SK-N-SH (cell line): Measurements from ENCODE around the gene MRPL57. TPM values are rescaled to one million over a fixed set of nuclear protein-coding genes. Genes with fewer than 3 reads are reported as not detected.

ENCODE experiments used
- CTCF ChIA-PET: fragments of 300-600, 350-600 bp; formaldehyde crosslinking; extraction: SDS; loops from one replicate; lab custom pipeline; 2021; lab: Yijun Ruan, JAX
- POLR2A ChIA-PET: fragments of 350-600 bp; sonication (Branson Sonifier 250); formaldehyde crosslinking; extraction: SDS; loops from one replicate; lab custom pipeline; 2020; ENCODE audit warnings: antibody characterized with exemption, inconsistent platforms; lab: Yijun Ruan, JAX
- DNase-seq: peaks from one replicate; pipeline ENCODE4 v3.0.0; 2012
- H2AFZ ChIP-seq: fragments of 200-600 bp; sonication (generic); 2 replicates; pipeline ENCODE4 v1.8.1; 2016; ENCODE audit warnings: antibody characterized with exemption, mild to moderate bottlenecking, low read depth
- H3F3A ChIP-seq: fragments of 200-600 bp; sonication (generic); replicated peaks from 2 replicates; pipeline ENCODE3; 2016; ENCODE audit warnings: antibody characterized with exemption, mild to moderate bottlenecking; ENCODE audit not compliant: insufficient read depth
- H3K27ac ChIP-seq, 2 experiments: fragments of 200-500 bp in 1 of 2; fragments of 200-600 bp in 1 of 2; sonication (Bioruptor generic) in 1 of 2; sonication (generic), shearing (Covaris generic) in 1 of 2; 2 replicates each; pipeline versions ENCODE4 v1.5.1 to v1.6.1; 2014 to 2016; ENCODE audit warnings: low read depth in 2 of 2, inconsistent platforms in 1 of 2, low read length in 1 of 2, mild to moderate bottlenecking in 1 of 2, mixed read lengths in 1 of 2
- H3K27me3 ChIP-seq: fragments of 200-600 bp; sonication (generic), shearing (Covaris generic); 2 replicates; pipeline ENCODE4 v1.6.1; 2016; ENCODE audit warnings: mixed run types; ENCODE audit not compliant: insufficient read depth
- H3K36me3 ChIP-seq, 2 experiments: fragments of 200-500 bp in 1 of 2; fragments of 200-600 bp in 1 of 2; sonication (Bioruptor generic) in 1 of 2; sonication (generic) in 1 of 2; replicated peaks in 1 of 2; 2 replicates each; pipeline versions ENCODE3 to v1.5.1; 2014 to 2016; ENCODE audit warnings: low read length in 1 of 2, mild to moderate bottlenecking in 1 of 2; ENCODE audit not compliant: insufficient read depth in 2 of 2, control insufficient read depth in 1 of 2
- H3K4me1 ChIP-seq, 2 experiments: fragments of 200-500 bp in 1 of 2; fragments of 200-600 bp in 1 of 2; sonication (Bioruptor generic) in 1 of 2; sonication (generic), shearing (Covaris generic) in 1 of 2; 2 replicates each; pipeline versions ENCODE4 v1.5.1 to v1.6.1; 2014 to 2016; ENCODE audit warnings: low read depth in 1 of 2, low read length in 1 of 2, mixed run types in 1 of 2; ENCODE audit not compliant: insufficient read depth in 2 of 2, control insufficient read depth in 1 of 2
- H3K4me2 ChIP-seq: fragments of 200-600 bp; sonication (generic), shearing (Covaris generic); 2 replicates; pipeline ENCODE4 v1.6.1; 2017; ENCODE audit warnings: mixed run types
- H3K4me3 ChIP-seq, 2 experiments: fragments of 200-500 bp in 1 of 2; fragments of 200-600 bp in 1 of 2; sonication (Bioruptor generic) in 1 of 2; sonication (generic), shearing (Covaris generic) in 1 of 2; 2 replicates each; pipeline versions ENCODE4 v1.5.1 to v1.8.1; 2014 to 2016; ENCODE audit warnings: low read depth in 2 of 2, inconsistent platforms in 1 of 2, low read length in 1 of 2, mild to moderate bottlenecking in 1 of 2, mixed read lengths in 1 of 2, moderate library complexity in 1 of 2
- H3K79me2 ChIP-seq: fragments of 200-600 bp; sonication (generic); 2 replicates; pipeline ENCODE4 v1.8.1; 2017; ENCODE audit warnings: mild to moderate bottlenecking; ENCODE audit not compliant: insufficient read depth
- H3K9ac ChIP-seq: fragments of 200-600 bp; sonication (generic); 2 replicates; pipeline ENCODE4 v1.6.1; 2017; ENCODE audit warnings: mixed run types
- H3K9me2 ChIP-seq: fragments of 200-600 bp; sonication (generic); 2 replicates; pipeline ENCODE4 v1.6.1; 2017; ENCODE audit warnings: mixed run types
- H3K9me3 ChIP-seq: fragments of 200-600 bp; sonication (generic); 2 replicates; pipeline ENCODE4 v1.6.1; 2017; ENCODE audit warnings: mixed run types, mild to moderate bottlenecking, moderate library complexity
- H4K20me1 ChIP-seq: fragments of 200-600 bp; sonication (generic); 2 replicates; pipeline ENCODE4 v1.6.1; 2017; ENCODE audit warnings: mild to moderate bottlenecking, mixed run types; ENCODE audit not compliant: insufficient read depth
- CHD2 ChIP-seq: fragments of 150-350 bp; IDR thresholded peaks from 2 replicates; pipeline ENCODE4 v1.6.1; 2018; ENCODE audit warnings: low read length; ENCODE audit not compliant: partially characterized antibody
- CTCF ChIP-seq: fragments of 200-600 bp; sonication (generic); IDR thresholded peaks from 2 replicates; pipeline ENCODE4 v1.6.1; 2017; ENCODE audit warnings: antibody characterized with exemption, mild to moderate bottlenecking, moderate library complexity
- EP300 ChIP-seq, 2 experiments: IDR thresholded peaks; 2 replicates each; pipeline versions ENCODE4 v1.4.0 to v1.6.1; 2012; ENCODE audit warnings: borderline replicate concordance in 1 of 2, low read depth in 1 of 2, low read length in 1 of 2
- FOXJ3 ChIP-seq: sonication (generic); formaldehyde crosslinking; IDR thresholded peaks from 2 replicates; pipeline ENCODE4 v1.5.1; 2020; ENCODE audit warnings: mild to moderate bottlenecking, missing genetic modification reagents
- IRF3 ChIP-seq: fragments of 150-350 bp; IDR thresholded peaks from 2 replicates; pipeline ENCODE4 v1.6.1; 2016; ENCODE audit warnings: mild to moderate bottlenecking, low read depth, low read length
- JUND ChIP-seq: IDR thresholded peaks from 2 replicates; pipeline ENCODE4 v1.4.0; 2012
- MAX ChIP-seq: IDR thresholded peaks from 2 replicates; pipeline ENCODE4 v1.4.0; 2012; ENCODE audit warnings: low read depth
- MEF2A ChIP-seq: IDR thresholded peaks from 2 replicates; pipeline ENCODE4 v1.4.0; 2012; ENCODE audit warnings: low read depth, borderline replicate concordance
- MXI1 ChIP-seq: IDR thresholded peaks from 2 replicates; pipeline ENCODE4 v1.6.1; 2012; ENCODE audit warnings: mild to moderate bottlenecking, low read depth, low read length, improper control_type of control experiment
- POLR2AphosphoS5 ChIP-seq: IDR thresholded peaks from 2 replicates; pipeline ENCODE4 v1.6.1; 2012; ENCODE audit warnings: low read depth, low read length
- RFX5 ChIP-seq: IDR thresholded peaks from 2 replicates; pipeline ENCODE4 v1.6.1; 2012; ENCODE audit warnings: mild to moderate bottlenecking, improper control_type of control experiment, low read length
- SIN3A ChIP-seq: IDR thresholded peaks from 2 replicates; pipeline ENCODE4 v1.6.1; 2012; ENCODE audit warnings: low read depth, mild to moderate bottlenecking, low read length, moderate library complexity, borderline replicate concordance
- TEAD4 ChIP-seq: IDR thresholded peaks from 2 replicates; pipeline ENCODE4 v1.4.0; 2012; ENCODE audit warnings: mild to moderate bottlenecking, borderline replicate concordance; ENCODE audit not compliant: insufficient read depth
- USF2 ChIP-seq: fragments of 150-350 bp; IDR thresholded peaks from 2 replicates; pipeline ENCODE4 v1.6.1; 2017; ENCODE audit warnings: antibody characterized with exemption, low read length, low read depth, borderline replicate concordance
- YY1 ChIP-seq: IDR thresholded peaks from 2 replicates; pipeline ENCODE4 v1.4.0; 2012; ENCODE audit warnings: low read depth, mild to moderate bottlenecking
- WGBS: methylation state at CpG from one replicate; pipeline ENCODE4 v1.1.6; 2017; ENCODE audit warnings: low lambda C conversion rate; 5-methylcytosine and 5-hydroxymethylcytosine counted together
- polyA plus RNA-seq, 3 experiments: library from polyadenylated mRNA; depleted of rRNA; stranded (reverse); fragments of >200 nt; gene quantifications; 2 replicates each; pipeline ENCODE4 v1.2.3, GENCODE V29; 2012

The MRPL57 gene
- polyA plus RNA-seq, 1 of the 3 experiments (the other 2 are of a cell fraction): 19.9 TPM

GRCh38 chr13:21150013-21150412 lies 26.4 kb upstream of the MRPL57 start:
- peak overlapping the region in 1 of 2 experiments; percentile 49; a peak in 1 of 4 replicates for H3K27ac ChIP-seq
- no peak for DNase-seq
- H3K36me3 ChIP-seq: peaks cover 30 to 32% of the 10 kb centered on the region in 2 experiments
- H3K4me3 ChIP-seq: no peak overlapping the region
- POLR2A ChIA-PET: no interaction called here
- peaks cover 0 to 6% of the 10 kb centered on the region in 2 experiments; a peak in 1 of 4 replicates for H3K4me1 ChIP-seq
- WGBS: 86% methylated on average over 1 of the region's 1 CpG
- no peaks in the 10 kb centered on the region for H3K27me3 ChIP-seq
- no peak overlapping the region for H2AFZ ChIP-seq
- TF ChIP-seq EP300 (IDR thresholded peaks at IDR 0.05; ENCODE audit: borderline replicate concordance in 1 of 2, low read depth in 1 of 2, low read length in 1 of 2) (no peak), JUND (no peak), MXI1 (no peak), MEF2A (no peak), MAX (no peak), USF2 (no peak), FOXJ3 (CRISPR knock-in tag) (no peak), CHD2 (no peak), RFX5 (no peak), IRF3 (no peak), SIN3A (no peak), YY1 (no peak), CTCF (no peak), TEAD4 (no peak), POLR2AphosphoS5 (no peak)
- TF ChIP-seq, all 33 proteins: peak for 0
- Histone ChIP-seq H3F3A (peaks cover 32% of the 10 kb centered on the region), H3K9ac (no peak overlapping the region), H3K79me2 (peaks cover 16% of the 10 kb centered on the region), H3K4me2 (no peak overlapping the region), H3K9me2 (no peaks in the 10 kb centered on the region), H4K20me1 (peaks cover 12% of the 10 kb centered on the region; the same call in 1 of the 2 replicates), H3K9me3 (no peaks in the 10 kb centered on the region)
- CTCF ChIA-PET: interaction anchor here (0.9 to 1.2 kb wide), 3 partner anchors 21 to 327 kb away, joined by 3 read pairs; partner anchors contain the start of genes MRPL57 and SKA3
